Activated T-cell treated with anti-CD3 and anti-CD28 coated beads, Interleukin-2, amount 50 U/mL, for 48 hours (primary cell): ENCODE results near the gene ESPNL.
A peak's percentile ranks its signal among the peaks of the same experiment; 100 is the strongest.
"Not testable (repeated sequence)": the region's sequence is repeated elsewhere in the genome, so short reads cannot be mapped to it uniquely, and the experiment has no call there.

Experiments
- DNase-seq, 2 experiments: peaks; one replicate each; pipeline ENCODE4 v3.0.0-alpha.2; 2020

The ESPNL gene

DNA sequence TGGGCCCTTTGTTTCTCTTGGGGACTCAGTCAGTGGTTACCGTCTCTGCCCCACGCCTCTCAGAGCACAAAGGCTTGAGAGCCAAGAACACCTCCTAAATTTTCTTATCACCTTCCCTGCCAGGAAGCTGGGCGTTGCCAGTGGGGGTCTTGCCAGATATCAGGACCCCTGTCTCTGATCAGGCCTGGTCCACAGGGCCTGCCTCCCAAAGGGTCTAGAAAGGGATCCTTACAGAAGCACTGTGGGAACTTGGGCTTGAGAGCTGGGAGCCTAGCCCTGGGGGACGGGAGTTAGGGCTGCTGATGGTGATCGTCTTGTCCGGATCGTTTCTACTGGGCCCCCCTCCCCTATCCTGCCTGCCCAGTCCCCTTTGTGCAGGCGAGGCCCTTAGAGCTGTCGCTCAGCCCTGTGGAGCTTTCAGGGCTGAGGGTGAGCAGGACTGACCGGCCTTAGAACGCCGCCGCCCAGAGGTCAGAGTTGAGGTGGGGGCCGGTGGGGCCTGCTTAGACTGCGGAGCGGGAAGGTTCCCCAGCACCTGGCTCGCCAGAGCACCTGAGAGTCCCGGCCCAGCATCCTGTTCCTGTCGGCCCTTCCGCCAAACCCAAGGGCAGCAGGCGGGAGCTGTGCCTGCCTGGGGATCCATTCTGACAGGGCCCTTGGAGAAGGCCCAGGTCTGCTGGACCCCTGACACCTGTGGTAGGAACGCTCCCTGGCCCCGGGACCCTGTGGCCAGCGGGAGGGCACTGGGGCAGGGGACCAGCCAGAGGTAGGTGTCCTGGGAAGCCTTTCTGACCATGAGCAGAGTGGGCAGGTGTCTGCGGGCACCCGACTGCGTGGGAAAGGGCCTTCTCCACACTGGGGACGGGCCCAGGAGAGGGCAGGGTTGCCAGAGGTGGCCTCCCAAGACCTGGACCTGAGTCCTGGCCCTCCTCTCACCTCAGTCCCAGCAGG, 956 bp downstream of the ESPNL start:
- peak in 1 of 2 experiments; percentile 15 for DNase-seq

DNA sequence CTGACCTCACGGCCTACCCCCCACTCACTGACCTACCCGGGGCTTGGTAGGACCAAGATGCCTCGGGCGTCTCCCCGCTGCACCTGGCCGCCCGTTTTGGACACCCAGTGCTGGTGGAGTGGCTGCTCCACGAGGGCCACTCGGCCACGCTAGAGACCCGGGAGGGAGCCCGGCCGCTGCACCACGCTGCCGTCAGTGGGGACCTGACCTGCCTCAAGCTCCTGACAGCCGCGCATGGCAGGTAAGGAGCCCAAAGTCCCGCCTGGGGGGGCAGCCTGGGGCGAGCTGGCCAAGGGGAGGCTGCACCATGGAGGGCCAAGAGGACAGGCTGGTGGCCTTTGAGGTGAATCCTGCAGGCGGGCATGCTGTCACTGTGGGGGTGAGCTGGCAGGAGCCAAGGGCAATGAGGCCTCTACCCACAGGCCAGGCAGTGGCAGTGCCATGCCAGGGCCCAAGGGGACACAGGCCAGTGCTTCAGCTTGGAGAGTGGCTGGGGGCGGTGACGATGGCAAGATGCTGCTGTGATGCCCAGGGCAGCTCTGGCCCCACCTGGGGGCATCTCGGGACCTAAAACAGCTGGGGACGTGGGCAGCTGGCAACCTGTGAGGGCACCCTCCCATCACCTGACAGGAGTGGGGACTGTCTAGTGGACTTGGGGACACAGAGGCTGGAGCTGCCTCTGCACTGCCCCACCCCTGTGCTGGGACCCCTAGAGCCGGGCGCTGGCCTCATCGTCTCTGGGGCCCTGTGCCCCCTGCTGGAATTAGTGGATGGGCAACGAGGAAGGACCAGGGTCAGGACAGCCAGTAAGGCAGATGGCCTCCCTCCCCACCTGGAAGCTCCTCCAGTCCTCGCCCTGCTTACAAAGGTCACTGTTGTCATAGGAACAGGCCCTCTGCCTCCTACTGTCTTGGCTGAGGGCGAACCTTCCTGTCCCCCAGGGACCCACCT, 2.0 kb downstream of the ESPNL start:
- peak in 1 of 2 experiments; percentile 14 for DNase-seq

DNA sequence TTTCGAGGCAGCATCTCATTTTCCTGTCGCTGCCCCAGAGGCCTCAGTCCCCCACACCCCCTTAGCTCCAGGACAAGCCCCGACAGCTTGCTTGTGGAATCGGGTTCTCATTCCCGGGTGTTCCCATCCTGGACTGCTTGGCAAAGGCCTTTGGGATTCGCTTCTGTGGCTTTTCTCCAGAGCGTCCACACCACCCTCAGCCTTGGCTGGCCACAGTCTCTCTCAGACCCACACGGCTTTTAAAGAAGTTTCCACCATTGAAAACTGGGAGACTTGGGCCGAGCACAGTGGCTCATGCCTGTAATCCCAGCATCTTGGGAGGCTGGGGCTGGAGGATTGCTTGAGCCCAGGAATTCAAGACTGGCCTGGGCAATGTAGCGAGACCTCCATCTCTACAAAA, 2.7 kb downstream of the ESPNL start:
- no peak for DNase-seq

DNA sequence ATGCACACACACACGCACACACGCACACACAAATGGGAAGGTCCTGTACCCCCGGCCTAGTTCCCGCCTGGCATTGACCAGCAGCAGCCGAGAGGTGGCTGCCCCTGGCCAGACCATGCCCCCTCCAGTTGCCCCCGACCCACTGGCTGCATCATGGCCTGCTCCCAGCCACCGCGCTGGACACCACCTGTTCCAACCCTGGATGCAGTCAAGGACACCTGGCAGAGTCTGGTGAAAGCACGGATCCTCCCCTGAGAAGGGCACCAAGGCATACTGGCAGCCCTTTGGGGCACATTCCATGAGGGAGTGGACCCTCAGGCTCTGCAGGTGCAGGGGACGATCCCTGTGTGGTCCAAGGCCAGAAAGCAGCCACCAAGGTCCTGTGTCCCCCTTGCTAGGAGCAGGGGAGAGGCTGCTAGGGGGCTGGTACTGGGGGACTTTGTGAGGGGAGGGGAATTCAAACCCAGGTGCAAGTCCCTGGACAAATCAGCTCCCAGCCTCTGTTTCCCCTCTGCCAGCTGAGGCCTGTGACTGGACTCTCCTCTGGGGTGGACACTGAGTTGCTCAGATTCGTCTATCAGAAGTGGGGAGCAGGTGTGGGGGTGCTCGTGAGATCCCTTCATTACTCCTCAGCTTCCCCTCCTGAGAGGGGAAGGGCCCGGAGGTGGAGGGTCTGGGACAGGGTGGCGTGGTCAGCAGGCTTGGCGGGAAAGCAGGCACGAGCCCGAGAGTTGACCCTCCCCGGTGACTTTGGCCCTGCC, 3.5 kb downstream of the ESPNL start:
- DNase-seq: peak in 1 of 2 experiments; percentile 7

DNA sequence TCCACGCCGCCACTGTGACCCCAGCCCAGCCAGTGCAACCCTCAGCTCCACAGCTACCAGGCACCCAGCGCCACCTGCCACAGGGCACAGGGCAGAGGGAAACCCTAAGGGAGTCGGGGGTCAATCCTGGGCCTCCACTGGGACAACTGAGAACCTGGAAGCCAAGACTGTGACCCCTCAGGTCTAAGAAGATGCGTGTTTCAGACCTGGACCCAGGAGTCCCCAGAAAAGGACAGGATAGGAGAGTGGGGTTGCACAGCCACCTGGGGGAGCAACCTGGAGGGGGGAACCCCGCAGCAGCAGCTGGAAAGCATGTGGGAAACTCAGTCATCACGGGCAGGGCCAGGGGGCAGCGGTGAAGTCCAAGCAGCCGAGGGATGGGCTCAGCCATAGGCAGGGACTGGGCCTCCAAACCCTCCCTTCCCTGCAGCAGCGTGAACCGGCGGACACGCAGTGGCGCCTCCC, 4.1 kb downstream of the ESPNL start:
- peak in 1 of 2 experiments; percentile 14 for DNase-seq

DNA sequence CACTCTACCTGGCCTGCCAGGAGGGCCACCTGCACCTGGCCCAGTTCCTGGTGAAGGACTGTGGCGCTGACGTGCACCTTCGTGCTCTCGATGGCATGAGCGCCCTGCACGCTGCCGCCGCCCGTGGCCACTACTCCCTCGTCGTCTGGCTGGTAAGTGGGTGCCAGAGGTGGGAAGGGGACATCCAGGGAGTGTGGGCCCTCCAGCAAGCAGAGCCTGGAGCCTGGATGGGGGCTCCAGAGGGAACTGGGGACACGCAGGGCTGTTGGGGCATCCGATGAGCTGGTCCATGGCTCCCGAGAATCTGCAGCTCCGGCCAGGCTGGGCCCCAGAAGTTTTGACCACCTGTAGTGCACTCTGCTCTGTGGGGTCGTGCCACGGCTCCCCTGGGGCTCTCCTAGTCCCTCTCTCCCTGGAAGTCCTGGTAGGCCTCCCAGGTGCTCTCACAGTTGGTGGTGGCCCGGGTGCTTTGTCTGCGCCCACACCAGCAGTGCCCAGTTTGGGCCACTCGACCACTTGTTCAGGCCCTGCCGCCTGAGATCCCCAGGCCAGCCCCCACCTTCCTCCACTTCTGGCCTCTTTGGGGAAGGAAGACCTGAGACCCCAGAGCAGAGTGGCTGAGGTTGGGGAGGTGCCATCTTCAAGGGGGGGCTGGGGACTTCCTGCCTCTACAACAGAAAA, 4.7 kb downstream of the ESPNL start:
- no peak for DNase-seq

DNA sequence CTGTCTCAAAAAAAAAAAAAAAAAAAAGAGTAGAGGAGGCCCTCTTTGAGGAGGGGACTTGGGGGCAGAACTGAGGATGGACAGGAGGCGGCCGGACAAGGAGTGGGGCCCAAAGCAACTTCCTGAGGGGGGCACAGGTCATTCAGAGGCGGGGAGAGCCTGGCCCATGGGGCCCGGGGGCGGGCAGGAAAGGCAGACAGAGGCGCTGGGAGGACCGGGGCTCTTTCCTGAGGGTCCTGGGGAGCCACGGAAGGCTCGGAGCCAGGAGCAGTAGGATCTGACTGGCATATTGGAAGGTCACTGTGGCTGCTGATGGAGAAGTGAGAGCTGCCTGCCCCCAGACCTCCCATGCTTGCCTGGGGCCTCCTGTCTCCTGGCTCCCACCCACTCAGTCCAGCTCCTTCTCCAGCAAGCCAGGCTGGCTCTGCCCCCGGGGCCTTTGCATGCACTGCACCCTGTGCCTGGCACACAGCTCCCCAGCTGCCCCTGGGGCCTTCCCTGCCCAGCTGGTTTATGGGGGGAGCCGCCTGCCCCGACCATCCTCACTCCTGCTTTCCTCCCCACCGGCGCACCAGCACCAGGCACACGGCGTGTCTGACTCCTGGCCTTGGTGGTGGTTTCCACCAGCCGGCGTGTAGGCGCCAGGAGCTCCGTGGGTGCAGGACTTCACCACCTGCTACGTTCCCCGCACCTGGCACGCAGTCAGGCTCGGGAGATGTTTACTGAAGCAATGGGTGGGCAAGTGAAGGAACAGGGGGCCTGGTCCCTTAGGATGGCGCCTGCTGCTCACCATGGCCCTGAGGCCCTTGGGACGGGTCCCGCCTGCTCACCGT, 5.6 kb downstream of the ESPNL start:
- no peak for DNase-seq

DNA sequence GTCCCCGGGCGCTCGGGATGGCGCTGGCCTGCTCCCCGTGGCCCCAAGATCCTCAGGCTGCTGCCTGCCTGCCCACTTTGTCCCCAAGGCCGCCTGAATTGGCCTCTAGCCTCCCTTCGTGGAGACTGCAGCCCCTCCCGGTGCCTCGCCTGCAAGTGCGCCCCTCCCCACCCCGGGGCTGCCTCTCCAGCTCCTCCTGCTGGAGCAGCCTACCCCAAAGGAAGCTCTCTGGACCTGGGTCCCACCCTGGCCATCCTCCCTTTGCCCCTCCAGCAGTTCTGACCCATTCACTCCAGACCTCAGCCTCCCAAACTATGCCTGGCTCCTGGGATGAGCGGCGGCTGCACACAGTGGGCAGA, 6.2 kb downstream of the ESPNL start:
- no peak for DNase-seq

DNA sequence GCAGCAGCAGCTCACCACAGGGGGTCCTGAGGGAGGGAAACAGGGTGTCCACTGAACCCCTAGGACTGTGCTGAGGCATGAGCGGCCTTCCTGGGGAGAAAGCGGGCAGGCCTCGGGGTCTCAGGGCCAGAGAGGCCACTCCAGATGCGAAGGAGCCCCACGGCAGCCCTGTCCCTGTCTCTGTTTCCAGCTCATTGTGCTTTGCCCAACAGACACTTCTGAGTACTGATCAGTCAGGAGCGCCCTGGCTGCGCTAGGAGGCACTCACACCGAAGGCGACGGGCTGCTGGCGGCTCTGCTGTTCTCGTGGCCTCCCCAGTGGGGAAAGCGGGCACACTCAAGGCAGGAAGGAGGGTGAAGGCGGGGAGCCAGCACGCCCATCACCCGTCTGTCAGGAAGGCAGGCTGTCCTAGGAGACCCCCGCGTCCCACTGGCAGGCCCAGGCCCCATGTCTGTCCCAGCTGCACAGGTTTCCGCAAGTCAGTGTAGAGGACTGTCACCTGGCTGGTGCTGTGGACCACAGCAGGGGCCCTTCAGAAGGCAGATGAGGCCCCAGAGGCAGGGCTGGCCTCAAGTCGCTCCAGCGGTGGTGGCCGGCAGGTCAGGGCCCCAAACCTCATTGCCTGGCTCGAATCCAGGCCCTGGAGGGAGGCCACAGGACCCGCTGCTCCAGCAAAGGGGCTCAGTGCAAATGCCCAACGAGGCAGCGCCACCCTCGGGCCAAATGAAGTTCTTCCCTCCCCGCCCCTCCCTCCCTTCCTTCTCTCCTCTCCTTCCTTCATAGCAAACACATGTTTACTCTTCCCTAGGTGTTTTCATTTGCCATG, 6.8 kb downstream of the ESPNL start:
- no peak for DNase-seq

DNA sequence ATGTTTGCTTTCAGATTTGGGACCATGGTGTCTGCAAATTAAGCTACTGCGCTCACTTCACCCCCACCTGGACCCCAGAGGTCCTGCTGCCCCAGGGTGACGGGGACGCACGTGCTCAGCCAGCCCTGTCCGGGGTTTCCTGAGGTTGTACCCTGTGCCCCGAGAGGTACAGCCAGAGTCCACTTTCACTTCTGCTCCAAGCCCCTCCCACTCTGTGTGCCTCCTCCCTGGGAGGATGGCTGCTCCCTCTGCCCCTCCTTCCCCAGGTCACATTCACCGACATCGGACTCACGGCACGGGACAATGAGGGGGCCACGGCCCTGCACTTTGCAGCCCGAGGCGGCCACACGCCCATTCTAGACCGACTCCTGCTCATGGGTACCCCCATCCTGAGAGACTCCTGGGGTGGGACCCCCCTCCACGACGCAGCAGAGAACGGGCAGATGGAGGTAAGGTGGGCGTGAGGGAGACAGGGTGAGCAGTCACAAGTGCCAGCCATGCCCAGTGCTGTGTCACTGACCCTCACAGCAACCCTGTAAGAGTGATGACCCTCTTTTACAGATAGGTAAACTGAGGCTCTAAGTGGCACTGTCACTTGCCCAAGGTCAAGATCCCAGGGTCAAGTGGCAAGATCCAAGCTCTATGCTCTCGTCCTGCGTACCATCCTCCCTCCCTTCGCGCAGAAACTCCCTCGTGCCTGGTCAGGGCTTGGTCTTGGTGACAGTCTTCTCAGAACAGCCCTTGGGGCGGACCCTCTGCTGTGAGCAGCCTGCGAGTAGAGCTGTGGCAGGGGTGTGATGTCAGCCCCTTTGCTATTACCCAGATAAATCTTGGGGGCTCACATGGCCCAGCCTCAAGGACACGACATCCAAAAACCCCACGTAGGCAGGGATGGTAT, 7.6 kb downstream of the ESPNL start:
- no peak for DNase-seq

DNA sequence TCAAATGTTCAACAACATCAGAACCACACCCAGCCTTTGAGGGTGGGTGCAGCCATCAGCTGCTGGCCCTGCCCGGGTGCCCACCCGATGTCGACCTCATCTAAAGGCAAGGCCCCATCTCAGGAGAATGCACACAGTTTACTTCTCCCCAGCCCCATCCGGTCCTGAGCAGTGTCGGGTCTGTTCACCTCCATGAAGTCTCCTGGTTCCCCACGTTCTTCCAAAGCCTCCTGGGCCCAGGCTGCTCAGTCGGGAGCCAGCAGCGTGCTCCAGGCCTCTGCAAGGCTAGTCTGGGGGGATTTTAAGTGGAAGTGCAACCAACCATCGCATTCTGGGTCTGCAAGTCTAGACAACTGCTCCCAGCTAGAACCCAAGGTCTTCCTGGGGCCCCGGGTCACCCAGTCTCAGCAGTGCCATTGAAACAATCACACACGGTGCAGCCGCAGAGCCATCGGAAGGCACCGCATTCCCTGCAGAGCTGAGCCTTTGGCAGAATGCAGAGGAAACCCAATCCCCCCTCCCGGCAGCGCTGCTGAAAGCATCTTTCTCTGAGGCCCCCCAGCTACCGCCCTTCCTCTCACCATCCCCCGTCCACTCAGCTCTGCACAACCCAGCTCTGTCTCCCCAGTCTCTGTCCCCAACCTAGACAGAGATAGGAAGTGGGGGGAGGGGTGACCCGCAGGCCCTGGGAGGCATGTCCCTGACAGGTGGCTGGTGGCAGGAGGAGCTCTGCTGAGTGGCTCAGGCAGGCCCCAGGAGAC, 8.5 kb downstream of the ESPNL start:
- DNase-seq: no peak

DNA sequence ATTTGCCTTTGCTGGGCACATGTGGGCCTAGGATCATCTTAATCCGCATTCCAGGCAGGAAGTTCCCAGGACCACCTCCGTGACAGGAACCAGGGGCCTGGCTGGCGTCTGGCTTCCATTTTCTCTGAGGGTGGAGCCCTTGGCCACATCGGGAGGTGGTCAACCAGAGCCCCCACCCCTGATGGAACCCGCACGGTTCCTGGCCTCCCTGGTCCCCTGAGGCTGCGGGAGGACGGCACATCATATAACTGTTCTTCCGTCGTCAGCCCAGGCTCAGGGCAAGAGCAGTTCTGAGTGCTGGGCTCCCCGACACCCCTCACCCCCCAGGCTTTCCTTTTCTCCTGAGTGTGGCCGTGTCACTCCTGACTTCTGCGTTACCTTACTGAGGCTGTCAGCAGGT, 13.5 kb downstream of the ESPNL start:
- DNase-seq: no peak

DNA sequence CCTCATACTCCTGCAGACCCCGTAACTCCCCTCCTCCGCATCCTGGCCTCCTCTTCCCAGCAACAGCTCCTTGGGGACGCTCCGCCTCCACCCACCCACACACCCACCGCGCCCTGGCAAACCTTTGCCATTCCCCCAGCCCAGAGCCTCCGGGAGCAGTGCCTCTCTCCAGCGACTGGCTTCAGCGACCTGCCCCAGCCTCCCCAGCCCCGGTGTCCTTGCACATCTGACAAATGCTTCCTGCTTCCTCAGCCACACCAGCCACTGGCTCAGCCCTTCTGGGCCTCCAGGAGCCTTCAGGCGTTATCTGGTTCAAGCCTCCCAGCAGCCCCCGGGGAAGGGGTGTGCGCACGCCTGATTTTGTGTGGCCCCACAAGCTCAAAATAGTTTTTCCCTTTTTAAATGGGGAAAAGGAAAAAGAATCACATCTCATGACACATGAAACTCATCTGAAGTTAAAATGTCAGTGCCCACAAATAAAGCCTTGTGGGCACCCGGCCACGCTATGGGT, 14.2 kb downstream of the ESPNL start:
- no peak for DNase-seq

DNA sequence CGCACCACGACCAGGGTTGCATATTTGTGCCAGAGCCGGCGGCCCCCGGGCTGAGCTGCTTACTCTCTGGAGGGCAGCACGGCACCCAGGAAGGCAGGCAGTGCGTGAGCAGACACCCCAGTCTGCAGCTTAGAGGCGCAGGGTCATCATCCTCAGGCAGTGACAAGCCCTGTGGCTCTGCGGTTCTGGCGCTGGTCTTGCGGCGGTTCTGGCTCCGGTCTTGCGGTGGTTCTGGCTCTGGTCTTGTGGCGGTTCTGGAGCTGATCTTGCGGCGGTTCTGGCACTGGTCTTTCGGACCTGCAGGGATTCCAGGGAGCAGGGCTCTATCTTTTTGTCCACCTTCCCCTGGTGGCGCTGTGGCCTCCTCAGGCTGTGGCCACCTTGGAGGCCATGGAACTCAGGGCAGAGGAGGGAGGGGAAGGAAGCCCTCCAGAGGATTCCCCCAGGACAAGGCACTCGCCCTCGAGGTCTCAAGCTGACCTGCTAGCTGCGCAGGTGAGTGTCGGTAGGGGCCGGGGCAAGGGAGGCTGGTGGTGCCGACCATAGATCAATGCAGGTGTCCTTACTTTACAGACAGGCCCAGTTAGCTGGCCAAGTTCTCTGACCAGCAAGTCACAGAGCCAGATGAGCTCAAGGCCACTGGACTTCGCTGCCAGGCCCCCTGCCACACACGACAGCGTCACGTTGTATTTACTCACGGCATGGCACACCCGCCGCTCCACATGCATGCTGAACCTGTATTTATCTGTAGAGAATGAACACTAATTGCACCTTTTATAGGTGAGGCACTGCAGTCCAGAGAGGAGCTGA, 14.9 kb downstream of the ESPNL start:
- no peak for DNase-seq

DNA sequence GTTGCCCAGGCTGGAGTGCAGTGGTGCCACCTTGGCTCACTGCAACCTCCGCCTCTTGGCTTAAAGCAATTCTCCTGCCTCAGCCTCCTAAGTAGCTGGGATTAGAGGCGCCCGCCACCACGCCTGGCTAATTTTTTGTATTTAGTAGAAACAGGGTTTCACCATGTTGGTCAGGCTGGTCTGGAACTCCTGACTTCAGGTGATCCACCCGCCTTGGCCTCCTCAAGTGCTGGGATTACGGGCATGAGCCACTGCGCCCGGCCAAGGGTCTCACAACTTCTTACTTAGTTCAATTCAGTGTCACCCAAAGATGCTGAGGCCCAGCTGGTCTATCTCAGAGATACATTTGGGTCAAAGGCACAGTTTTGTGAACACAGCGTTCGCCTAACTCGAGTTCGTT, 15.6 kb downstream of the ESPNL start:
- DNase-seq: not testable (repeated sequence)

DNA sequence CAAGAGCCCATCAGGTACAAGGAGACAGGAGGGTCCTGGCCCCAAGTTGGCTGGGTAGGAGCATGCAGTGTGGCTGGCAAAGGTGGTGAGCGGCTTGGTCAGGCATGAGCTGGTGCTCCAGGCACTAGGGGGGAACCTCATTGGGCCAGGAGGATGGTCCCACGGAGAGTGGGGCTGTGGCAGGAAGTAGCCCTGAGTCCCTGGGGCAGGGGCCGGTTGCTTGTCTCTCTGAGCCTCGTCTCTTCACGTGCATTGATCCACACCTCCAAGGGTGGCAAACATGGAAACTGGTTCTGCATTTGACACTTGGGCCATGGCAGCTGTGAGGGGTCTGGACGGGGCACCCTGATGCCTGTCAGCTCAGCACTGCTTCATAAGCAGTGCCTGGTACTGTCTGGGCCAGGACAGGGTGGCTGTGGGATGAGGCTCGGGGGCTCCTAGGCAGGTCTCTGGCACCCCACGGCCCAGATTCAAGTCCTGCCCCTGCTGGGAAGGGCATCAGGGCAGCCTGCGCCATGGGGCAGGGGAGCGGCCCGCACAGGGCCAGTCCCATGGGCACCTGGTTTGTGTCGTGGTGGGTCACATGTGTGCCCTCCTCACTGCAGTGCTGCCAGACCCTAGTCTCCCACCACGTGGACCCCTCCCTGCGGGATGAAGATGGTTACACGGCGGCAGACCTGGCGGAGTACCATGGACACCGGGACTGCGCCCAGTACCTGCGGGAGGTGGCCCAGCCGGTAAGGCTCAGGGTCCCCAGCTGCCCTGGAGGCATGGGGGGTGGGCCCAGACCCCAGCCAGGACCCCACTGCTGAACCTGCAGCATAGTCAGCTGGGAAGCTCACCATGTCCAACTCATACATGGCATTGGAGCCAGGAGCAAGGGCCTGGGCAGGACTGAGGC, 16.4 kb downstream of the ESPNL start:
- no peak for DNase-seq
